Stimulated activated CD4-positive, alpha-beta T cell treated with anti-CD3 and anti-CD28 coated beads, TNF-alpha, amount 100 ng/mL, for 48 hours (primary cell): ENCODE data around the gene TBC1D17.

Experiments
- DNase-seq, 3 donors: peaks; one replicate each; pipeline ENCODE4 v3.0.0-alpha.2; 2020; ENCODE audit warnings: low read depth in 3 of 3

Gene TBC1D17

GRCh38 chr19:49877879-49878743 is 609 bp downstream of the TBC1D17 start:
- DNase-seq = peak; percentile 98 to 100 (median 98)

GRCh38 chr19:49878744-49879070 is 1.2 kb downstream of the TBC1D17 start:
- no peak for DNase-seq

DNA sequence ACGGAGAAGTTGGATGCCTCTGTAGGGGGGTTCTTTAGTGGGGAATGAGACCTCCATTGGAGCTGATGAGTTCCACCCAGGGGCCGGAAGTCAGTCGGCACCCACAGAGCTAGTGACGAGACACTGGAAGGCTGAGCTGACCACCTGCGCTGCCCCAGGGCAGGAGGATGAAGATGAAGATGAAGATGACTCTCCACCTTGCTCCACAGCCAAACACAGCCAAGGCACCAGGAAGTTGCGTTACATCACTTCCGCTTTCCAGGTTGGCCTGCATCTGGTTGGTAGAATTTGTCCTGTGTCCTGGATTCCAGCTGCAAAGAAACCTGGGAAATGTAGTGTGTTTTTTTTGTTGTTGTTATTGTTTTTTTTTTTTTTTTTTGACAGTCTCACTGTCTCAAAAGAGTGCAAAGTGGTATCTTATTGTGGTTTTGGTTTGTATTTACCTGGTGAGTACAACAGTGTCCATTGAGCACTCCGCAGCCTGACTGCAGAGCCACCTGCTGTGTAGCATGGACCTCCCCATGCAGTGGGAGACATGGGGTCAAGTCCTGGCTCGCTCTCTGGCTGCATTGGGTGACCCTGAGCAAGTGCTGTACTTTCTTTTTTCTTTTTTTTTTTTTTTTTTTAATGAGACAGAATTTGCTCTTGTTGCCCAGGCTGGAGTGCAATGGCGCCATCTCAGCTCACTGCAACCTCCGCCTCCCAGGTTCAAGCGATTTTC is 1.9 kb downstream of the TBC1D17 start:
- DNase-seq = no peak

DNA sequence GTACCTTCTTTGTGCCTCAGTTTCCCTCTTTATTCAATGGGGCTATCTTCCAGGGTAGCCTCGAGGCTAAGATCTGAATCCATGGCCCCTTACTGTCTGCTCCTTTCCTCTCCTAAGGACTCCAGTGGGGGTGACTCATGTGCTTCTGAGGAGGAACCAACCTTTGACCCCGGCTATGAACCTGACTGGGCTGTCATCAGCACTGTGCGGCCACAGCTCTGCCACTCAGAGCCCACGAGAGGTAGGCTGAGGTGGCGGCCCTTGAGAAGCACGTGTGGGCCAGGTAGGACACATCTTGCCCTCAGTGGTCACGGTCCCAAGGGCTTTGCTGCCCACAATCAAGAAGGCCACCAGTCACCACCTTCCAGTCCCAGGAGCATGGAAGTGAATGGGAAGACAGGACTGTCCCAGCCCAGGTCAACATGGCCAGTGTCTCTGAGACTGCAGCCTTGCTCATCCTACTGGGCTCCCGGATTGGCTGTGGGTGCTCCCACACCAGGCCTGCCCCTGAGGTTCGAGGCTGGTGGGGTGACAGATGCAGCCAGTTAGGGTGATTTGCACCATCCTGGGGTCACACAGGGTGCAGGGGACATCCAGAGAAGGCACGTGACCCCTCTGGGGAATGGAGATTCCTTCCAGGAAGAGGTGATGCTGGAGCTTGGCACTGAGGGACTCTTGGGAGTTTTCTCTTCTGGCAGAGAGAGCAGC is 2.8 kb downstream of the TBC1D17 start:
- no peak for DNase-seq

DNA sequence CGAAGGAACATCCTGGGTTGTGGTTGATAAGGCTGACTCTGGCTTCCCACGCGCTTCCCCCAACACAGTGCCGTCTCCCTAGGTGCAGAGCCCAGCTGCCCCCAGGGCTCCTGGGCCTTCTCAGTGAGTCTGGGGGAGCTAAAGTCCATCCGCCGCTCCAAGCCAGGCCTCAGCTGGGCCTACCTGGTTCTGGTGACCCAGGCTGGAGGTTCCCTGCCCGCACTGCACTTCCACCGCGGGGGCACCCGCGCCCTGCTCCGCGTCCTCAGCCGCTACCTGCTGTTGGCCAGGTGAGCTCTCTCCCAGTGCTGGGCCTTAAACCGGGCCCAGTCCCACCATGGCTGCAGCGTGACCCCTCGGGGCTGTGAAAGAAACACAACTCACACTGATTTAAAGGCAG is 3.7 kb downstream of the TBC1D17 start:
- no peak for DNase-seq

DNA sequence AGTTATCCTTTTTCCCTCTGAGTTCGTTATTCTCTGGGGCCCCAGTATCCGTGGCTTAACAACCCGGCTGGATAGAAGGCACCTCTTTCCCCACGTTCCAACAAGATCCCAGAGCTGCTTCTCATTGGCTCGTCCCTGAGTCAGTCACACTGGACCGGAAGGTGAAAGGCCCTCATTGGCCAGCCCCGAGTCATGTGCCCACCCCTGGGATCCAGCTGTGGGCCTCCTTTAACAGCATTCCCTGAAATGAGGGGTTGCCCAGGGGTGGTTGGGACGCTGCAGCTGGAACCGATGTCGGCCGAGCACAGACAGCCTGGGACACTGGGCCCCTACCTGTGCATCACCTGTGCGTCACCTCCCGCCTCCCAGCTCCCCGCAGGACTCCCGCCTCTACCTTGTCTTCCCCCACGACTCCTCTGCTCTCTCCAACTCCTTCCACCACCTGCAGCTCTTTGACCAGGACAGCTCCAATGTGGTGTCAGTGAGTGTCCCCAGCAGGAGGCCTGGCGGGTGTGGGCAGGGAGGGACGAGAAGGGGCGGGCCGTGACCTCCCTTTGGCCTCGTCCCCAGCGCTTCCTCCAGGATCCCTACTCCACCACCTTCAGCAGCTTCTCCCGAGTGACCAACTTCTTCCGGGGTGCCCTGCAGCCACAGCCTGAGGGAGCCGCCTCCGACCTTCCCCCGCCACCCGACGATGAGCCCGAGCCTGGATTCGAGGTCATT is 4.3 kb downstream of the TBC1D17 start:
- no peak for DNase-seq

- DNase-seq = no peak
These were observed 5.1 kb downstream of the TBC1D17 start for GRCh38 chr19:49882643-49883042.

DNA sequence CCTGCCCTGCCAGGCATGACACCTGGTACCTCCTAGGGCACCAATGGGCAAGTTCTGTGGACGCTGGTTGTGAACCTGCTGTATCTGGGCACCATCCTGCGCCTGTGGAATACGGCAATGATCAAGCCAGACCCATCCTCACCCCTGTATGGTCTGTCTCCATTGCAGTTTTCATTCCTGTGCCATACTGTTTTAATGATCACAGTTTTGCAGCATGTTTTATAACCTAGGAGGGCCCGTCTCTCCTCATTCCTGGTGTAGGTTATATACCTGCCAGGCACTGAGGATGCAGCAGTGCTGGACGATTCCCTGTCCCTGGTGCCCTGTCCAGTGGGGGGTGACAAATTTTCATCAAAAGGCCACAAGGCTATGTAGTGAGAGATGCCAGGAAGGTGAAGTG is 5.6 kb downstream of the TBC1D17 start:
- no peak for DNase-seq

DNA sequence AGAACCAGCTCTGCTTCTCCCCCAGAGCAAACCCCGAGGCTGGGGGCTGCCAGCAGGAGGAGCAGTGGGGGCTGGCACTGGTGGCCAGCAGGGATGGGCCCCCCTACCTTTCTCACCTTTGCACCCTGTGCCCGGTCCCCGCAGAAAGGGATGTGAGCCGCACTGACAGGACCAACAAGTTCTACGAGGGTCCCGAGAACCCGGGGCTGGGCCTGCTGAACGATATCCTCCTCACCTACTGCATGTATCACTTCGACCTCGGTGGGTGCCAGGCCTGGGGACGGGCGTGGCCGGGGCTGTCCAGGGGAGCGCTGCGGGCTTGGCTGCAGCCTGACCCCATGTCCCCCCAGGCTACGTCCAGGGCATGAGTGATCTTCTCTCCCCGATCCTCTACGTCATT is 6.6 kb downstream of the TBC1D17 start:
- no peak for DNase-seq

- DNase-seq = no peak
These were observed 7.3 kb downstream of the TBC1D17 start for GRCh38 chr19:49884760-49885159.

- DNase-seq = no peak
These were observed 9.6 kb downstream of the TBC1D17 start for GRCh38 chr19:49887037-49887664.

- DNase-seq = no peak
These were observed 10.4 kb downstream of the TBC1D17 start for GRCh38 chr19:49887665-49888509.

DNA sequence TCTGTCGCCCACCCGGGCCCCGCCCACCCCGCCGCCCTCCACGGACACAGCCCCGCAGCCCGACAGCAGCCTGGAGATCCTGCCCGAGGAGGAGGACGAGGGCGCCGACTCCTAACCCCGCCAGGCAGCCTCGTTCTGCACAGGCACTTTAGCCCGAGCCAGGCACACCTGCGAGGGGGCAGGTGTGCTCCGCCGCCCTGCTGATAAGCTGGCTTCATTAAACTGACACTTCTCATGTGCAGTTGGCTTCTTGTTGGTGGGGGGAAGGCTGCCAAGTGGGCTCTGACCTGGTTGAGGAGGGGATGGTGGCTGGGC is 11.0 kb downstream of the TBC1D17 start:
- no peak for DNase-seq

GRCh38 chr19:49889038-49889686 is 11.7 kb downstream of the TBC1D17 start:
- no peak for DNase-seq

DNA sequence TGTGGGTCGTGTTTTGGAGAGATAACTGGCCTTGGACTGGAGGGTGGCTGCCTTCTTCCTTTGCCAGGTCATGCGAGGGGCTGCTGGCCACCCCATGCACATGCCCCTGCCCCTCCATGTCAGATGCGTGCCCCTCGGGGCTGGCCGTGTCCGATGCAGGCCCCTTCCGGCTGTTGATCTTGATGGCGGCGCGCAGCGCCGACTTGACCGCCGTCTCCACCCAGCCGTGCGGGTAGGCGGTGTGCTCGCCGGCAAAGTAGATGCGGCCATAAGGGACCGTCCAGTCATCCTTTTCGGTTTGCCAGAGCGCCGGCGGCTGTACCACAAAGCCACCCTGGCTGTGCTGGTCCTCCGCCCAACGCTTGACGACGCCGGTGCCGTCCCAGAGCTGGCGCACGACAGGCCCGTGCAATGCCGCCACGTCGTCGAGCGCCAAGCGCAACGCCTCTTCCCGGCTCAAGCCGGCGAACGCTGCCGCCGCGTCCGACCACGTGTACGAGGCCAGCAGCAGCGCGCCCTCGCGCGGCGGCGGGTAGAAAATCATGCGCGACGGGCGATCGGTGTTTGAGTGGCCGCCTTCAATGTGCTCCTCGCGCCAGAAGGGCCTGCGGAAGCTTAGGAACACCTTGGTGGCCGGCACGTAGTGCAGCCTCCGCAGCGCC is 12.3 kb downstream of the TBC1D17 start:
- peak; percentile 61 to 69 (median 62) for DNase-seq

- DNase-seq = peak; percentile 28 to 64 (median 50)
These were observed 13.1 kb downstream of the TBC1D17 start for GRCh38 chr19:49890349-49891311.

DNA sequence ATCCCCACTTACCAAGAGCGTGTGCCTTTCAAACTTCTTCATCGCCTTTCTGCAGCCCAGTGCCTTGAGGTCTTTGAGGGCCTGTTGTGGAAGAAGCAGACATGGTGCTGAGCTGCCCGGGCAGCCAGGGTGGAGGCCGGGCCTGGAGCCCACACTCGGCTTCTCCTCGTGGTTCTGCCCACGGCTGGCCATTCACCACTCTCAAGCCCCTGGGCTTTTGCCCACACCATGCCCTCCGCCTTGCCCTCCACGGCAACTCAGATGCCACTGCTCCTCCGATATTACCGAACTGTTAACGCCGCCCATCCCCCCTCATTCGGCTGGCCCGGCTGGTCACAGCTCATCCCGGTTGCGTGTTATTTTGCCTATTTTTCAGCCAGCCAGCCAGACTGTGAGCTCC is 13.9 kb downstream of the TBC1D17 start:
- DNase-seq = no peak

DNA sequence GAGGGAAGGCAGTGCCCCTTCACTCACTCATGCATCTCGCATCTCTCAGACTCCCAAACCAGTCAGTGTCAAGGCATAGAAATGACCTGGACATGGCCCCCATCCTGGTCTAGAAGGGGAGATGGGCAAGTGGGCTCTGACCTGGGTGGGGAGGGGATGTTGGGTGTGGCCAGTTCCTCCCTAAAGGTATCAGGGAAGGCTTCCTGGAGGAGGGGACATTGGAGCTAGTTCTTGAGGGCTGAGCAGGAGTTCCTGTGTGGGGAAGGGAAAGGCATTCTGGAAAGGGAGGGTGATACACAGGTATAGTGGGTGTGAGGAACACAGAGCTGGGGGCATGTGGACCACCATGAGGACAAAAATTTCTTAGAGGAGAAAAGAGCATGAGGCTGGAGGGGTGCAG is 15.2 kb downstream of the TBC1D17 start:
- no peak for DNase-seq
